HG02840 (cell line): ENCODE results near the gene ZNF587B.
"Not testable (repeated sequence)": the region's sequence is repeated elsewhere in the genome, so short reads cannot be mapped to it uniquely, and the experiment has no call there.

ENCODE experiments used
- ATAC-seq: cut with Tn5 transposase; IDR thresholded peaks from one replicate; pipeline ENCODE4 v1.9.1; 2021; ENCODE audit warnings: mild to moderate bottlenecking, moderate library complexity, moderate number of reproducible peaks; ENCODE audit not compliant: unreplicated experiment, low FRiP score

ZNF587B gene

DNA sequence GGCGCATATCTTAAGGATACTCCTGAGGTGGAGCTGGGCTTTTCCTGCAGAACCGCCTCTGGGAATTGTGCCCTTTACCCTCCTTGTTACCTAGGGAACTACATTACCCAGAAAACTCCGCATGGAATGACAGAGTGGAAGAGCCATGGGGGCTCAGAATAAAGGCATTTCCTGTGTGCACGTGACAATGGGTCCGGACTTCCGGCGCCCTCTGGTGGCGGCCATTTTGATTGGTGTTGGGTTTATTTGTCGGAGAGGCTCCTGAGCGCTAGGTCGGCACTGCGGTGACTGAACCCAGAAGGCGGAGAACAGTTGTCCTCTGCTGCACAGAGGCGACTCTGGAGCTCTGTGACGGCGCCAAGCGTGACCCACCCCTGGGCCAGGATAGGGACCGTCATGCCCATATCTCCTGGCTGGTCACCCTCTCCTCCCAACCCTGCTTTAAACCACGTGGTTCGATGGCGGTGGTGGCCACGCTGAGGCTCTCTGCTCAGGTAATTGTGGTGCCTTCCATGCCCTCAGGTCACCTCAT lies at the start of gene ZNF587B:
ZNF587B (plus strand) TSS at position 229 of the 532 bp plus-strand sequence; CDS start at position 459, 230 bp downstream.
- ATAC-seq, result no peak

- no peak for ATAC-seq
These were observed 43.8 kb upstream of the ZNF587B start for GRCh38 chr19:57786286-57786685.

DNA sequence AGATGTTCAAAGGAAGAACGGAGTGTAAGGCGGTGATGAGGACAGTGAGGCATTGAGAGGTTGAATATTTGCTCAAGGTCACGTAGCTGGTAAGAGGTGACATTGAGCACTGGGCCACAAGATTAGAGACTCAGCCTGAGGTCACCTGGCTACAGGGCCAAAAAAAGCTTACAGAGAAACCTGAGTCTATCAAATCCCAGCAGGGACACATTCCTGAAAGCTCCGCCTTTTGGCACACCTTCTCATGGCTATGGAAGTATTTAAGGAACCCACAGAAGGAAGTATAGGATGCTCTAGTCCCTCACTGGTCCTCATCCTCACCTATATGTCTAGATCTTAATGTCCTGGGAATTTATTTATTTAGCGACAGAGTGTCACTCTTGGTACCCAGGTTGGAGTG lies 43.2 kb upstream of the ZNF587B start:
- no peak for ATAC-seq

DNA sequence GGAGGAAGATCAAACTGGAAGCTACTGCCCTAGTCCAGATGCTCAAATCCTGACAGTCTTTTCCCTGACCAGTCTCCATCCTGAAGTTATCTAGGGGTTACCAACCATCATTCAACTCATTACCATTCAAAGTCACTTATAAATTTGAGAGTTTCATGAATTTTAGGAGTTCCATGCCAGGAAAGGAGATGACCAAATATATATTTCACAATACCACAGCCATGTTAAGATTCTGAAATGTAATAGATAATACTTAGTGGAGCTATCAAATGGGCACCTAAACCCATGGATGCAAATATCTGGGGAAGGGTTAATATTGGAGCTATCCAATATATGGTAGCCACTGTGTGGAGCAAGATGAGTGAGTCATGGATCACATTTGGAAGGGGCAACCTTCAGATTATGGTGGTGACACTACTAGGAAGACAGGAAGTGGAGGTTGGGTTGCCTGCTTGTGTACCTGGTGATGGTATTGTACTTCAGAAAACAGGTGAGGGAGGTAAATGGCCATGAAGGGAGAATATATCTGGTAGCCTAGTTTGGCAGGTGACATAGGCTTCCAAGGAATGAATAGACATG lies 41.9 kb upstream of the ZNF587B start:
- no peak for ATAC-seq

DNA sequence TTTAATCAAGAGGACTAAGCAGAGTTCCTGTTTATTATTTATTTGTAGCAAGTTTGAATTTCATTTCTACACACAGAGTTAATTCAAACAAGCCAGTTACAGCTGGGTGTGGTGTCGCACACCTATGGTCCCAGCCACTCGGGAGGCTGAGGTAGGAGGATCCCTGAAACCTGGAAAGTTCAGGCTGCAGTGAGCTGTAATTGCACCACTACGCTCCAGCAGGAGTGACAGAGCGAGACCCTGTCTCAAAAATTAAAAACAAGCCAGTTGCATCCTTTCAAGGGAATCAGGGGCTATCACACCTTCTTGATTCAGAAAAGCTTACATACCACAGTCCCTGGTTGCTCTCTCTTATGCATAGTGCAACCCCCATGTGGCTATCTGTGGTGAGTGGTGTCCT lies 40.8 kb upstream of the ZNF587B start:
- no peak for ATAC-seq

- ATAC-seq, result not testable (repeated sequence)
These were observed 33.5 kb upstream of the ZNF587B start for GRCh38 chr19:57796580-57796979.

DNA sequence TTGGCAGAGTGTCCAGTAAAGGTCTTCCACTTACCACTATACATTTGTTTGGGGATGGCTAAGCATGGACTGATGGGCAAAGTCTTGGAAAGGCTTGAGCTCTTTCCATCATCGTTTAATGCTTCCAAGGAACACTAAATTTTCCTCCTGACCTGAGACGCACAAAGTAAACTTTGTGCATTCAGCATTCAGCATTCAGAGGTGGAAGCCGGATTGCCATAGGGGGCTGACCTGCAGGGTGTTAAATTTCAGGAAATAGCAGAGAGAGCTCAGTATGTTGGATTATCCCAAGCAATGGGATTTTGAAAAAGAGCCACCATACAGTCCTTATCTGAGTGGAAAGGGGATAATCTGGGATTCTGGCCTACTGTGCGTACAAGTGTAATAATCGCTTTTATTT lies 29.4 kb upstream of the ZNF587B start:
- no peak for ATAC-seq

DNA sequence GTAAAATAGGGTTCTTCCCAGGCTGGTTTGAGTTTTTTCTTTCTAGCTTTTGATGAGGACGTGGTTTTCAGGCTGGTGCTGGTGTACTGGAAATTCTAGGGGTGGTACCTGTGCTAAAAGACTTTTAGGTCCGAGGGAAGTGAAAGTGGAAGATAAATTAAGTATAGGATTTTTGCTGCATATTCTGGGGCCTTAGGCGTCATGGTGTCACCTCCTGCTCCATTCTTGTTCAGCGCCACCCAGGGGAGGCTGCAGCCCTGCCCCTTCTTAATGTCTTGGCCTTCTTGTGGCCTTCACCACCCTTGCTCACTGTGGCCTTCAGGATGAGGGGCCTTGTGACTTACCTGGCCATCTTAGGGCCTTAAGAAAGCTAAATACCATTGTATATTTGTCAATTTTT lies 27.8 kb upstream of the ZNF587B start:
- no peak for ATAC-seq

DNA sequence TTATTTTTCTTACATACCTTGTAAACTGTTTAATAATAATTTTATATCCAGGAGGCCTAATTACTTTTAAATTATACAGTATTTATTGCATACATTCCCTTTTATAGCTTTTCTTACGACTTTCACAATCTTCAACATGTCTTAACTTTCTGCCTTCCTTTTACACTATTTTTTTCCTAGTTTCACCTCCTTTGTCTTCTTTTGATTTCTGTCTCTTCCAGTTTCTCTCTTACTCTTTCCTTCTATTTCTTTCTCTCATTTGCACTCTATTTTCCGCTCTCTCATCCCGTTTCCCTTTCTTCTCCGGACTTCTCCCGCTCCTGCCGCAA lies 26.9 kb upstream of the ZNF587B start:
- ATAC-seq, result no peak

- ATAC-seq, result no peak
These were observed 26.3 kb upstream of the ZNF587B start for GRCh38 chr19:57803594-57804325.

DNA sequence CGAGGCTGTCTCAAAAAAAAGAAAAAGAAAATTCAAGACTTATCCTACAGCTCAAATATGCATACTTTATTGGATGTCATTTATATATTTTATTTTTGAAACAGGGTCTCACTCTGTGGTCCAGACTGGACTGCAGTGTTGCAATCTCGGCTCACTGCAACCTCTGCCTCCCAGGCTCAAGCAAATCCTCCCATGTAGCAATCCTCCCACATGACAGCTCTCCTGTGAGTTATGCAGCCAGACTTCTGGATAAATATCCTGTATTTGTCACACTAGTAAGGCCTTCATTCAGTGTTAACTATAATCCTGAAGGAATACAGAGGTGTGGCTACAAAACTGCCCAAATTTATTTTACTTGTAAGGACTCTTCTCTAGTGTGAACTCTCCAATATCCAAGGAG lies 22.6 kb upstream of the ZNF587B start:
- ATAC-seq, result no peak

DNA sequence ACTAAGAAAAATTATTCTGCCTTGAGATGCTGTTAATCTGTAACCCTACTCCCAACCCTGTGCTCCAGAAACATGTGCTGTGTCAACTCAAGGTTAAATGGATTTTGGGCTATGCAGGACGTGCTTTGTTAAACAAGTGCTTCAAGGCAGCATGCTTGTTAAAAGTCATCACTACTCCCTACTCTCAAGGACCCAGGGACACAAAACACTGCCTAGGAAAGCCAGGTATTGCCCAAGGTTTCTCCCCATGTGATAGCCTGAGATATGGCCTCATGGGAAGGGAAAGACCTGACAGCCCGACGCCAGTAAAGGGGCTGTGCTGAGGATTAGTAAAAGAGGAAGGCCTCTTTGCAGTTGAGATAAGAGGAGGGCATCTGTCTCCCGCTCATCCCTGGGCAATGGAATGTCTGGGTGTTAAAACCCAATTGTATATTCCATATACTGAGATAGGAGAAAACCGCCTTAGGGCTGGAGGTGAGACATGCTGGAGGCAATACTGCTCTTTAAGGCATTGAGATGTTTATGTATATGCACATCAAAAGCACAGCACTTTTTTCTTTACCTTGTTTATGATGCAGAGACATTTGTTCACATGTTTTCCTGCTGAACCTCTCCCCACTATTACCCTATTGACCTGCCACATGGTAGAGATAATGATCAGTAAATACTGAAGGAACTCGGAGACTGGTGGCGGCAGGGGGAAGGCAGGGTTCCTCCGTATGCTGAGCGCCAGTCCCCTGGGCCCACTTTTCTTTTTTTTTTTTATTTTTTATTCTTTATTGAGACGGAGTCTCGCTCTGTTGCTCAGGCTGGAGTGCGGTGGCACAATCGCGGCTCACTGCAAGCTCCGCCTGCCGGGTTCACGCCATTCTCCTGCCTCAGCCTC lies 19.4 kb upstream of the ZNF587B start:
- not testable (repeated sequence) for ATAC-seq

DNA sequence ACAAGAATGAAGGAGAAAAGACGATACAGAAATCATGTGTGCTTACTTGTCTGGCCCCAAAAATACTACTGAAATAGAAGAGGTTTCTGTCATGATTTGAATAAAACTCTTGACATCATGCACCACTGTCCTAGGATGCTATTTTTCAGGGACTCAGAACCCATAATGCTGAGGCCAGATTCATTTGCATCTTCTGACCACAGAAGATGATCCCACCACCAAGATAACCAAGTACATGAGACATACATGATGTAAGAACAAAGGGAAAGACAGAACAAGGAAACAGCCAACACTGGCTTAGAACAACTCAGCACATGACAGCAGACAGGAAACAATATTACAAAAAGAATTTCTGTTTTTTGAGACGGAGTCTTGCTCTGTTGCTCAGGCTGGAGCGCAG lies 17.9 kb upstream of the ZNF587B start:
- no peak for ATAC-seq

DNA sequence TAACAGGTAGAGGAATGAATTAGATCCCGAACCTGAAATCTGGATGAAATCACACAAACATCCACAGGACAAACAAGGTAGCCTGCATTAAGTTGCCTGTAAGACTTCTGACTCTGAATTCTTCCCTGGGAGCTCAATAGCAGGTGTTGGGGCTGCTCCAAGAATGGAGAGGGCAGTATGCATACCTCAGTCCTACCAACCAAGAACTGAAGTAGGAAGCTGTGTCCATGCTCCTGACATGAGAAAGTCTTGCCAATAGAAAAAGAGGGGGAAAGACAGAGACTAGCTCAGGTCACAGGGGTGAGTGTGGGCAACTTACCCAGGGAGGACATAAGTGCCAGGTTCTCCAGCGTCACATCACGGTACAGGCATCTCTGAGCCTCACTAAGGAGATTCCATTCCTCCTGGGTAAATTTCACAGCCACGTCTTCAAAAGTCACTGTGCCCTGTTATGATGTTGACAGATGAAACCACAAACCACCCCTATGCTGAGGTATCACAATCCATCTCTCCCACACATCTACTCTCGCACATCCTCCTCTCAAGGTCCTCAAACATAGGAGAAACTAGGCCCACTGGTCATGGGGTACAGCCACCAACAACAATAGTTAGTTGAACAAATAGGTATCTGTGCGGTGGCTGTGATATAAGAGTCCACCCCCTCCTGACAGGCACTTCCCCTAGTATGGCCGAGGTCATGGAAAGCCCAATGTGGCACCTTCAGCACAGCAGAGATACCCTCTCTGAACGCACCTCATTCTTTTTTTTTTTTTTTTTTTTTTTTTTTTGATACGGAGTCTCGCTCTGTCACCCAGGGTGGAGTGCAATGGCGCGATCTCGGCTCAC lies 16.9 kb upstream of the ZNF587B start:
- not testable (repeated sequence) for ATAC-seq

DNA sequence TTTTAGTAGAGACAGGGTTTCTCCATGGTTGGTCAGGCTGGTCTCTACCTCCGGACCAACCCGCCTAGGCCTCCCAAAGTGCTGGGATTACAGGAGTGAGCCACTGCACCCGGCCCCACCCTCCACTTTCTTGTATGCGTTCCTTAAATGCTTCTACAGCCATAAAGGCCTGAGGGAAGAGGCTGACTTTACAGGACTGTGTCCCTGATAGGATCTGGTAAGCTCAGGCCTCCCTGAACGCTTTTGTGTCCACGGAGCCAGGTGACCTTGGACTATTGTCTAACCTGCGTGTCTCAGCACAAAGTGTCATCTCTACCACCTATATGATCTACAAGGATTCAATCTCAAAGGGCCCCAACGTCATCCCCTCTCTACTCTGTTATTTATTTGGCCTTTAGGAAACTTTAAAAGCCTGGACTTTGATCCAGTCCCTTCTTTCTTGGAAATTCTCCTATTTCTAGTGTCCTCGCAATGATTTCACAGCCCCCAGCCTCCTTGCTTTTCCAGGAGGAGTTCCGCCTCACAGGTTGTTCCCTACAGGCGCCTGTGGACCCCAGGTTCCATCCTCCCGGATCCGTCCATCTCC lies 16.1 kb upstream of the ZNF587B start:
- no peak for ATAC-seq

DNA sequence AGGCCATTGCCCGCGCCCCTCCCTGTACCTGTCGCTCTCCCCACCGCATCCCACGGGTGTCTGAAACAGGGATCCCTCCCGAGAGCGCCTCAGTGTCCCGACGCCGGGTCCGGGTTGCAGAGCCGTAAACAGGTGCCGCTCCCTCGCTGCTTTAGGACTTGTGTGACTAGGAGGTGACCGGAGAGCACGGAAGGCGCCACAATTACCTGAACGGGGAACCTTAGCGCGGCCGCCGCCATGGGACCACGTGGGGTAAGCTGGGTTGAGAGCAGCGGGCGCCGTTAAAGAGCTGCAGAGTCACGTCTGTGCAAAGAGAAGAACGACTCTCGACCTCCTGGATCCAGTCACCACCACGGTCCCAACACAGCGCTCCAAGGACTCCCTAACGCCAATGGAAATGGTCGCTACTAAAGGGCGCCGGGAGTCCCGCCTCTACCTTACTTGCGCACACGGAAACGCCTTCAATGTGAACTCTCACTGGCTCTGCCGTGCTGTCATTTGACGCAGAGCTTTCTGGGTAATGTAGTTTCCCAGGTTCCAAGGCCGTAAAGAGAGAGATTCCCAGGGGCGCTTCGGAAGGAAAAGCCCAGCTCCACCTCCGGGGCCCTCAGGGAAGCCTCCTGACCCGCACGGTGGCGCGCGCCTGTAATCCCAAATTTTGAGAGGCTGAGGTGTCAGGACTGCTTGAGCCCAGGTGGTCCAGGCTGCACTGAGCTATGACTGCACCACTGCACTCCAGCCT lies 15.4 kb upstream of the ZNF587B start, which contains the start of gene ZNF552:
ZNF552 (minus strand) TSS at position 409 of the 742 bp plus-strand sequence; CDS start at position 239, 170 bp downstream.
- ATAC-seq, result peak; percentile 64

DNA sequence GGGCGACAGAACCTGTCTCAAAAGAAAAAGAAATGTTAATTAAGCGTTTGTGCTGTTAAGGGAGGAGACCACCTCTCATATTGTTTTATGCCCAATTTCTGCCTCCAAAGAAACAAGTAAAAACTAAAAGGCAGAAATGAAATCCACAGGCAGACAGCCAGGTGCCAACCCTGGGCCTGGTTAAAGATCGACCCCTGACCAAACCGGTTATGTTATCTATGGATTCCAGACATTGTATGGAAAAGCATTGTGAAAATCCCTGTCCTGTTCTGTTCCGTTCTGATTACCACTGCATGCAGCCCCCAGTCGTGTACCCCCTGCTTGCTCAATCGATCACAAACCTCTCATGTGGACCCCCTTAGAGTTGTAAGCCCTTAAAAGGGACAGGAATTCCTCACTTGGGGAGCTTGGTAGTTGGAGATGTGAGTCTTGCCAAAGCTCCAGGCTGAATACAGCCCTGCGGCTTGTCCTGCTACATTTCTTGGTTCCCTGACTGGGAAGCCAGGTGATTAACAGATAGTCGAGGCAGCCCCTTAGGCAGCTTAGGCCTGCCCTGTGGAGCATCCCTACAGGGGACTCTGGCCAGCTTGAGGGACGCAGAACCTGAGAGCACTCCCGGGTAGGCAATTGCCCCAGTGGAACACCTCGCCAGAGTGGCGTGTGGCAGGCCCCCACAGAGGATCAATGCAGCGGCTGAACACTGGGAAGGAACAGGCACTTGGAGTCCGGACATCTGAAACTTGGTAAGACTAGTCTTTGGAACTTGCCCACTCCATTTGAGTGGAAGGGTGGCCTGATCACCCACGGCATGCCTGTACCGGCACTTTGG lies 14.6 kb upstream of the ZNF587B start:
- no peak for ATAC-seq

- ATAC-seq, result no peak
These were observed 13.4 kb upstream of the ZNF587B start for GRCh38 chr19:57816652-57817051.
